SJCRH30 (cell line): ENCODE data around the gene BCOR. TPM values are rescaled to one million over a fixed set of nuclear protein-coding genes. Genes with fewer than 3 reads are reported as not detected.
A peak's percentile ranks its signal among the peaks of the same experiment; 100 is the strongest.

Source experiments
- DNase-seq, 2 experiments: peaks; one replicate each; pipeline ENCODE4 v3.0.0-alpha.2; 2015 to 2020
- H3K27ac ChIP-seq: fragments of 250-450 bp; sonication (Bioruptor Pico); 2 replicates; pipeline ENCODE4 v1.5.1; 2020; ENCODE audit warnings: mild to moderate bottlenecking, moderate library complexity
- H3K27me3 ChIP-seq: fragments of 250-450 bp; sonication (Bioruptor Pico); 2 replicates; pipeline ENCODE4 v1.5.1; 2020; ENCODE audit warnings: mild to moderate bottlenecking, moderate library complexity
- H3K36me3 ChIP-seq: fragments of 250-450 bp; sonication (Bioruptor Pico); 2 replicates; pipeline ENCODE4 v1.5.1; 2020; ENCODE audit warnings: mild to moderate bottlenecking, moderate library complexity
- H3K4me1 ChIP-seq: fragments of 250-450 bp; sonication (Bioruptor Pico); 2 replicates; pipeline ENCODE4 v1.5.1; 2020; ENCODE audit warnings: mild to moderate bottlenecking, moderate library complexity
- H3K4me3 ChIP-seq: fragments of 250-450 bp; sonication (Bioruptor Pico); 2 replicates; pipeline ENCODE4 v1.5.1; 2020; ENCODE audit warnings: mild to moderate bottlenecking, moderate library complexity
- H3K9me3 ChIP-seq: fragments of 250-450 bp; sonication (Bioruptor Pico); replicated peaks from 2 replicates; pipeline ENCODE4 v1.5.1; 2020; ENCODE audit warnings: mild to moderate bottlenecking, moderate library complexity
- total RNA-seq: library from RNA; depleted of rRNA; stranded (reverse); fragments of >200 nt; shearing (Covaris generic); gene quantifications from 2 replicates; pipeline ENCODE4 v1.2.3, GENCODE V29; 2014

Gene BCOR
- total RNA-seq, 1 experiment from 2014 or later, result 62.5 TPM

- Histone ChIP-seq H3K9me3 (no peaks in the 10 kb centered on the region), H3K36me3 (no peaks in the 10 kb centered on the region), H3K4me3 (no peak overlapping the region), H3K4me1 (peaks cover under 1% of the 10 kb centered on the region; the same call in 1 of the 2 replicates), H3K27me3 (no peaks in the 10 kb centered on the region), H3K27ac (no peak overlapping the region)
- no peak for DNase-seq
Observed at GRCh38 chrX:40009462-40009851, 88.3 kb downstream of the BCOR start.

- H3K27ac ChIP-seq, result no peak overlapping the region
- H3K9me3 ChIP-seq, result no peaks in the 10 kb centered on the region
- no peak for DNase-seq
- peaks cover 5% of the 10 kb centered on the region for H3K4me1 ChIP-seq
- no peaks in the 10 kb centered on the region for H3K27me3 ChIP-seq
- no peaks in the 10 kb centered on the region for H3K36me3 ChIP-seq
- H3K4me3 ChIP-seq, result no peak overlapping the region
Observed at GRCh38 chrX:40008791-40009461, 88.8 kb downstream of the BCOR start.

- Histone ChIP-seq H3K27me3 (no peaks in the 10 kb centered on the region), H3K4me3 (no peak overlapping the region), H3K27ac (no peak overlapping the region), H3K9me3 (no peaks in the 10 kb centered on the region), H3K36me3 (no peaks in the 10 kb centered on the region), H3K4me1 (peaks cover 11% of the 10 kb centered on the region)
- no peak for DNase-seq
Observed at GRCh38 chrX:40007756-40008705, 89.7 kb downstream of the BCOR start.

GRCh38 chrX:40007131-40007755, 90.5 kb downstream of the BCOR start:
- Histone ChIP-seq H3K36me3 (no peaks in the 10 kb centered on the region), H3K4me3 (no peak overlapping the region), H3K9me3 (no peaks in the 10 kb centered on the region), H3K27me3 (no peaks in the 10 kb centered on the region), H3K4me1 (peaks cover 11% of the 10 kb centered on the region), H3K27ac (no peak overlapping the region)
- DNase-seq, result no peak

- peaks cover 11% of the 10 kb centered on the region for H3K4me1 ChIP-seq
- DNase-seq, result no peak
- H3K9me3 ChIP-seq, result no peaks in the 10 kb centered on the region
- no peaks in the 10 kb centered on the region for H3K36me3 ChIP-seq
- no peak overlapping the region for H3K4me3 ChIP-seq
- H3K27ac ChIP-seq, result no peak overlapping the region
- H3K27me3 ChIP-seq, result no peaks in the 10 kb centered on the region
Observed at GRCh38 chrX:40006106-40007017, 91.4 kb downstream of the BCOR start.

GRCh38 chrX:40005292-40006011, 92.3 kb downstream of the BCOR start:
- DNase-seq, result no peak
- Histone ChIP-seq H3K4me1 (peaks cover 11% of the 10 kb centered on the region), H3K9me3 (no peaks in the 10 kb centered on the region), H3K36me3 (no peaks in the 10 kb centered on the region), H3K4me3 (no peak overlapping the region), H3K27me3 (no peaks in the 10 kb centered on the region), H3K27ac (no peak overlapping the region)

GRCh38 chrX:40004921-40005291, 92.9 kb downstream of the BCOR start:
- Histone ChIP-seq H3K4me3 (no peak overlapping the region), H3K9me3 (no peaks in the 10 kb centered on the region), H3K4me1 (peaks cover 11% of the 10 kb centered on the region), H3K36me3 (no peaks in the 10 kb centered on the region), H3K27me3 (no peaks in the 10 kb centered on the region), H3K27ac (no peak overlapping the region)
- DNase-seq, result no peak

GRCh38 chrX:40004246-40004535, 93.6 kb downstream of the BCOR start:
- DNase-seq, result peak; percentile 47 to 64
- no peaks in the 10 kb centered on the region for H3K27me3 ChIP-seq

GRCh38 chrX:40003428-40004245, 94.1 kb downstream of the BCOR start:
- H3K27me3 ChIP-seq, result no peaks in the 10 kb centered on the region

More at GRCh38 chrX:40004246-40004535, 93.6 kb downstream of the BCOR start:
- H3K4me3 ChIP-seq, result no peak overlapping the region; the same call in 1 of the 2 replicates
- H3K36me3 ChIP-seq, result no peaks in the 10 kb centered on the region
- H3K27ac ChIP-seq, result peak overlapping the region; percentile 55; the same call in 1 of the 2 replicates
- peaks cover 11% of the 10 kb centered on the region for H3K4me1 ChIP-seq
- no peaks in the 10 kb centered on the region for H3K9me3 ChIP-seq

GRCh38 chrX:40003071-40003427, 94.7 kb downstream of the BCOR start:
- Histone ChIP-seq H3K9me3 (no peaks in the 10 kb centered on the region), H3K27me3 (no peaks in the 10 kb centered on the region), H3K4me1 (peaks cover 11% of the 10 kb centered on the region), H3K4me3 (no peak overlapping the region), H3K27ac (no peak overlapping the region), H3K36me3 (no peaks in the 10 kb centered on the region)
- DNase-seq, result no peak

More at GRCh38 chrX:40003428-40004245, 94.1 kb downstream of the BCOR start:
- Histone ChIP-seq H3K36me3 (no peaks in the 10 kb centered on the region), H3K4me3 (peak overlapping the region; percentile 14; the same call in 1 of the 2 replicates), H3K4me1 (peaks cover 11% of the 10 kb centered on the region), H3K27ac (peak overlapping the region; percentile 55; the same call in 1 of the 2 replicates), H3K9me3 (no peaks in the 10 kb centered on the region)
- no peak for DNase-seq
